ENCODE results near the gene GUCY2F. TPM values are rescaled to one million over a fixed set of nuclear protein-coding genes. Genes with fewer than 3 reads are reported as not detected.

Gene GUCY2F
- total and polyA plus RNA-seq, 2 donors (not counting 3 experiments of a cell fraction or from before 2014, with no cell fraction given) = 0.01 TPM; not detected in 1

GRCh38 chrX:109485470-109486340 lies 3.8 kb upstream of the GUCY2F start:
- no peaks in the 10 kb centered on the region for H4K20me1 ChIP-seq (replicated peaks; ENCODE audit: control insufficient read depth, extremely low read depth, insufficient read depth, low read length)
- ChIA-PET CTCF (interaction anchor here (0.6 to 3.1 kb wide), 36 partner anchors 8 to 791 kb away, joined by 3 to 49 read pairs (median 6); partner anchors contain the start of genes KCNE5 and NXT2), POLR2A (interaction anchor here (0.7 kb wide), 1 partner anchor 142 kb away, joined by 3 read pairs; no protein-coding TSS in a partner anchor)
- no TSS peak for BruUV-seq (replicated peaks)
- H3K4me2 ChIP-seq (ENCODE audit: insufficient read depth, low read length) = no peak overlapping the region
- H3K36me3 ChIP-seq (ENCODE audit: control insufficient read depth in 2 of 2, extremely low read depth in 1 of 2, insufficient read depth in 2 of 2, low read length in 2 of 2) = no peaks in the 10 kb centered on the region
- no peak overlapping the region for H3K27ac ChIP-seq (ENCODE audit: insufficient read depth, low read depth, low read length)
- H3K79me2 ChIP-seq (ENCODE audit: control insufficient read depth, insufficient read depth, low read length) = no peaks in the 10 kb centered on the region
- H3K4me1 ChIP-seq (ENCODE audit: control insufficient read depth, extremely low read depth, insufficient read depth, low read length) = no peaks in the 10 kb centered on the region
- H3K27me3 ChIP-seq (ENCODE audit: control insufficient read depth in 2 of 2, insufficient read depth in 2 of 2, low read length in 2 of 2) = peaks cover 5 to 6% of the 10 kb centered on the region in 2 experiments
- dilution Hi-C loops (cut with MboI; ENCODE audit: extremely low pct_ligation_motif_present, low sequenced_read_pairs) (no loop called here), intact Hi-C loops (cut with micrococcal nuclease) (loop anchor here (1.0 to 5.0 kb wide), 5 partner anchors 52 to 406 kb away; partner anchors contain the start of gene NXT2)
- H2AFZ ChIP-seq (ENCODE audit: low read depth, low read length) = no peak overlapping the region
- no peak for TF ChIP-seq POLR2AphosphoS5 (IDR thresholded peaks at IDR 0.05; ENCODE audit: insufficient read depth, low read depth, low read length)
- TF ChIP-seq POLR2A (IDR thresholded peaks at IDR 0.05; ENCODE audit: low read depth, low read length) = no peak
- no peak for TF ChIP-seq GATA2 (IDR thresholded peaks at IDR 0.05; ENCODE audit: insufficient read depth, insufficient read length, low read depth, low read length)
- TF ChIP-seq CTCF (IDR thresholded peaks at IDR 0.05; ENCODE audit: extremely low read depth in 1 of 2, insufficient read depth in 1 of 2, low read depth in 1 of 2, low read length in 2 of 2) = peak; percentile 71 to 83
- TF ChIP-seq MYC (IDR thresholded peaks at IDR 0.05; ENCODE audit: low read depth, low read length) = no peak
- no peak for TF ChIP-seq JUN (IDR thresholded peaks at IDR 0.05; ENCODE audit: borderline replicate concordance, insufficient read depth, insufficient read length, low read depth)
- DNase-seq (ENCODE audit: low read depth, low spot score) (peak; percentile 77), FAIRE-seq (peak; percentile 85)
- no peak overlapping the region for H3K9ac ChIP-seq (replicated peaks; ENCODE audit: extremely low read depth, insufficient read depth, low read length)
- no peaks in the 10 kb centered on the region for H3K9me3 ChIP-seq (replicated peaks; ENCODE audit: control insufficient read depth, insufficient read depth, low read length)
- H3K9me1 ChIP-seq (replicated peaks; ENCODE audit: control insufficient read depth, extremely low read depth, insufficient read depth, low read length) = no peaks in the 10 kb centered on the region
- H3K4me3 ChIP-seq (replicated peaks in 1 of 3; ENCODE audit: insufficient read depth in 1 of 3, low read depth in 1 of 3, low read length in 3 of 3) = no peak overlapping the region

All from endothelial cell of umbilical vein (primary cell).